ENCODE results near the gene TMEM255B. TPM values are rescaled to one million over a fixed set of nuclear protein-coding genes. Genes with fewer than 3 reads are reported as not detected.

Gene TMEM255B
- total and polyA plus RNA-seq, 9 of the 15 experiments (the other 6 are each of a cell fraction or from before 2014, with no cell fraction given), result 0.01 to 0.75 (median 0.23) TPM

GRCh38 chr13:113756441-113757097, 2.5 kb upstream of the TMEM255B start (continued):
- TF ChIP-seq NR2F6 (CRISPR knock-in tag; IDR thresholded peaks at IDR 0.05) (no peak), RHOXF2B (CRISPR knock-in tag; conservative IDR thresholded peaks at IDR 0.05) (no peak), HIVEP1 (CRISPR knock-in tag; IDR thresholded peaks at IDR 0.05) (no peak), HDGF (IDR thresholded peaks at IDR 0.05) (no peak), RB1 (IDR thresholded peaks at IDR 0.05; ENCODE audit: low read depth) (no peak), CEBPG (CRISPR knock-in tag; IDR thresholded peaks at IDR 0.05) (peak; percentile 75), CEBPG (tag; conservative IDR thresholded peaks at IDR 0.05 in 1 of 2, IDR thresholded peaks at IDR 0.05 in 1 of 2) (peak in 1 of 2 experiments; percentile 86; a peak in 2 of 4 replicates), GTF3C2 (IDR thresholded peaks at IDR 0.05; ENCODE audit: borderline replicate concordance, extremely low read depth, insufficient read length) (no peak), FOXK1 (CRISPR knock-in tag; IDR thresholded peaks at IDR 0.05; ENCODE audit: borderline replicate concordance) (no peak)
